Vagina (tissue), 2 donors: Measurements from ENCODE around the gene GPR55.

Experiments
- CTCF ChIP-seq, 3 experiments: fragments of 450-650 bp in 2 of 3; fragments of 200-600 bp in 1 of 3; sonication (generic) in 1 of 3; IDR thresholded peaks; one replicate each; pipeline ENCODE4 v1.5.1; 2017 to 2019; ENCODE audit warnings: antibody characterized with exemption in 3 of 3, mild to moderate bottlenecking in 2 of 3, moderate library complexity in 2 of 3
- POLR2A ChIP-seq, 2 donors: fragments of 450-650 bp; IDR thresholded peaks; one replicate each; pipeline ENCODE4 v1.6.1; 2017; ENCODE audit warnings: antibody characterized with exemption in 2 of 2, mild to moderate bottlenecking in 2 of 2, moderate library complexity in 2 of 2
- POLR2AphosphoS5 ChIP-seq, 2 donors: sonication (generic); formaldehyde crosslinking; IDR thresholded peaks; one replicate each; pipeline ENCODE4 v1.9.0; 2017; ENCODE audit warnings: antibody characterized with exemption in 2 of 2, mild to moderate bottlenecking in 2 of 2, low read depth in 1 of 2; ENCODE audit not compliant: insufficient read depth in 1 of 2

- TF ChIP-seq CTCF (IDR thresholded peaks at IDR 0.05) (no peak), POLR2A (IDR thresholded peaks at IDR 0.05) (no peak), POLR2AphosphoS5 (IDR thresholded peaks at IDR 0.05; ENCODE audit: insufficient read depth in 1 of 2, low read depth in 1 of 2) (no peak)
These were observed 14.8 kb upstream of the GPR55 start for GRCh38 chr2:230939691-230940470.
